Caki2 (cell line): ENCODE measurements around the gene CAST. TPM values are rescaled to one million over a fixed set of nuclear protein-coding genes. Genes with fewer than 3 reads are reported as not detected.

Experiments used
- DNase-seq: peaks from one replicate; pipeline ENCODE4 v3.0.0-alpha.2; 2015; ENCODE audit warnings: low read depth
- in situ Hi-C: cut with HindIII; loops from 2 replicates; pipeline ENCODE4 v1.10.0; 2016; ENCODE audit warnings: low sequenced_read_pairs, low pct_unique_long_range_greater_than_20kb, mixed read lengths
- total RNA-seq: library from RNA; depleted of rRNA; stranded (reverse); fragments of >200 nt; shearing (Covaris generic); gene quantifications from 2 replicates; pipeline ENCODE4 v1.2.3, GENCODE V29; 2014; ENCODE audit warnings: low replicate concordance

CAST gene
- total RNA-seq, 1 experiment from 2014 or later = 63.5 TPM

GRCh38 chr5:96641368-96642280, 20.6 kb upstream of the CAST start:
- in situ Hi-C loops = no loop called here
- no peak for DNase-seq

- in situ Hi-C loops = no loop called here
- no peak for DNase-seq
Observed at GRCh38 chr5:96642281-96642640, 19.9 kb upstream of the CAST start.

- DNase-seq = no peak
- in situ Hi-C loops = no loop called here
Observed at GRCh38 chr5:96645091-96645490, 17.1 kb upstream of the CAST start.

- in situ Hi-C loops = no loop called here
- no peak for DNase-seq
Observed at GRCh38 chr5:96648023-96648422, 14.2 kb upstream of the CAST start.

- in situ Hi-C loops = no loop called here
- DNase-seq = no peak
Observed at GRCh38 chr5:96648593-96648992, 13.6 kb upstream of the CAST start.

- no peak for DNase-seq
- in situ Hi-C loops = no loop called here
Observed at GRCh38 chr5:96649251-96649662, 12.9 kb upstream of the CAST start.

GRCh38 chr5:96649681-96650540, 12.3 kb upstream of the CAST start:
- DNase-seq = no peak

GRCh38 chr5:96651047-96651446, 11.1 kb upstream of the CAST start:
- in situ Hi-C loops = no loop called here

More at GRCh38 chr5:96649681-96650540, 12.3 kb upstream of the CAST start:
- in situ Hi-C loops = no loop called here

GRCh38 chr5:96651948-96652753, 10.0 kb upstream of the CAST start:
- in situ Hi-C loops = no loop called here
- DNase-seq = no peak

More at GRCh38 chr5:96651047-96651446, 11.1 kb upstream of the CAST start:
- DNase-seq = no peak

GRCh38 chr5:96652769-96653454, 9.3 kb upstream of the CAST start:
- DNase-seq = peak; percentile 21
- in situ Hi-C loops = no loop called here

GRCh38 chr5:96654209-96654608, 8.0 kb upstream of the CAST start:
- no peak for DNase-seq
- in situ Hi-C loops = no loop called here

- in situ Hi-C loops = no loop called here
- no peak for DNase-seq
Observed at GRCh38 chr5:96655085-96655484, 7.1 kb upstream of the CAST start.

GRCh38 chr5:96655506-96655905, 6.7 kb upstream of the CAST start:
- in situ Hi-C loops = no loop called here
- no peak for DNase-seq

- in situ Hi-C loops = no loop called here
Observed at GRCh38 chr5:96657068-96657467, 5.1 kb upstream of the CAST start.

GRCh38 chr5:96658272-96658671, 3.9 kb upstream of the CAST start:
- DNase-seq = no peak

More at GRCh38 chr5:96657068-96657467, 5.1 kb upstream of the CAST start:
- peak; percentile 81 for DNase-seq

GRCh38 chr5:96659170-96659569, 3.0 kb upstream of the CAST start:
- DNase-seq = no peak
- in situ Hi-C loops = no loop called here

More at GRCh38 chr5:96658272-96658671, 3.9 kb upstream of the CAST start:
- in situ Hi-C loops = no loop called here

GRCh38 chr5:96660971-96661854, 963 bp upstream of the CAST start:
- in situ Hi-C loops = no loop called here
- peak; percentile 66 for DNase-seq
